MG63 (cell line): ENCODE results near the gene TMPRSS3. TPM values are rescaled to one million over a fixed set of nuclear protein-coding genes. Genes with fewer than 3 reads are reported as not detected.

Experiments used
- DNase-seq: peaks from one replicate; pipeline ENCODE4 v3.0.0-alpha.2; 2020
- H3K27me3 ChIP-seq: fragments of 250-450 bp; sonication (Bioruptor Pico); 2 replicates; pipeline ENCODE4 v1.5.1; 2020; ENCODE audit warnings: mild to moderate bottlenecking, moderate library complexity
- H3K36me3 ChIP-seq: fragments of 250-450 bp; sonication (Bioruptor Pico); 2 replicates; pipeline ENCODE4 v1.5.1; 2020; ENCODE audit warnings: mild to moderate bottlenecking, moderate library complexity
- H3K4me3 ChIP-seq: fragments of 250-450 bp; sonication (Bioruptor Pico); 2 replicates; pipeline ENCODE4 v1.5.1; 2020; ENCODE audit warnings: mild to moderate bottlenecking, moderate library complexity
- H3K9me3 ChIP-seq: fragments of 250-450 bp; sonication (Bioruptor Pico); 2 replicates; pipeline ENCODE4 v1.5.1; 2020; ENCODE audit warnings: mild to moderate bottlenecking, moderate library complexity
- total RNA-seq: library from RNA; depleted of rRNA; stranded (reverse); fragments of >200 nt; shearing (Covaris generic); gene quantifications from 2 replicates; pipeline ENCODE4 v1.2.3, GENCODE V29; 2014; ENCODE audit warnings: low replicate concordance; rRNA removed

TMPRSS3 gene
- total RNA-seq = not detected in 2 replicates

- Histone ChIP-seq H3K4me3 (no peak within 1 kb of the TSS), H3K27me3 (no peaks in the 10 kb centered on the region), H3K9me3 (no peaks in the 10 kb centered on the region), H3K36me3 (no peaks in the 10 kb centered on the region)
- peak; percentile 23 for DNase-seq
Measured at GRCh38 chr21:42395905-42396651, at the start of gene TMPRSS3. Gene TMPRSS3 (minus strand): TSS chr21:42396052. CDS start chr21:42395417, 635 bp downstream.

GRCh38 chr21:42445311-42445710 is 49.5 kb upstream of the TMPRSS3 start:
- Histone ChIP-seq H3K36me3 (no peaks in the 10 kb centered on the region), H3K27me3 (peaks cover 9% of the 10 kb centered on the region; the same call in 1 of the 2 replicates), H3K4me3 (no peak overlapping the region), H3K9me3 (no peaks in the 10 kb centered on the region)
- DNase-seq = no peak

GRCh38 chr21:42444745-42445059 is 48.9 kb upstream of the TMPRSS3 start:
- Histone ChIP-seq H3K36me3 (no peaks in the 10 kb centered on the region), H3K9me3 (no peaks in the 10 kb centered on the region), H3K4me3 (no peak overlapping the region), H3K27me3 (peaks cover 9% of the 10 kb centered on the region; the same call in 1 of the 2 replicates)
- DNase-seq = no peak

- no peak for DNase-seq
- H3K36me3 ChIP-seq = no peaks in the 10 kb centered on the region
- peaks cover 9% of the 10 kb centered on the region; the same call in 1 of the 2 replicates for H3K27me3 ChIP-seq
- H3K4me3 ChIP-seq = no peak overlapping the region
- no peaks in the 10 kb centered on the region for H3K9me3 ChIP-seq
Measured at GRCh38 chr21:42443876-42444744, 48.3 kb upstream of the TMPRSS3 start.

GRCh38 chr21:42443181-42443785 is 47.4 kb upstream of the TMPRSS3 start:
- H3K4me3 ChIP-seq = no peak overlapping the region
- H3K27me3 ChIP-seq = peaks cover 9% of the 10 kb centered on the region; the same call in 1 of the 2 replicates
- no peak for DNase-seq
- no peaks in the 10 kb centered on the region for H3K36me3 ChIP-seq
- no peaks in the 10 kb centered on the region for H3K9me3 ChIP-seq

- no peak for DNase-seq
- H3K36me3 ChIP-seq = no peaks in the 10 kb centered on the region
- no peaks in the 10 kb centered on the region for H3K9me3 ChIP-seq
- H3K4me3 ChIP-seq = no peak overlapping the region
- peaks cover 7% of the 10 kb centered on the region; the same call in 1 of the 2 replicates for H3K27me3 ChIP-seq
Measured at GRCh38 chr21:42441963-42442362, 46.1 kb upstream of the TMPRSS3 start.

- Histone ChIP-seq H3K9me3 (no peaks in the 10 kb centered on the region), H3K27me3 (peaks cover 2% of the 10 kb centered on the region; the same call in 1 of the 2 replicates), H3K4me3 (no peak overlapping the region), H3K36me3 (no peaks in the 10 kb centered on the region)
- DNase-seq = no peak
Measured at GRCh38 chr21:42440187-42440792, 44.4 kb upstream of the TMPRSS3 start.

- no peaks in the 10 kb centered on the region for H3K36me3 ChIP-seq
- H3K27me3 ChIP-seq = peaks cover 2% of the 10 kb centered on the region; the same call in 1 of the 2 replicates
- no peak for DNase-seq
- H3K9me3 ChIP-seq = no peaks in the 10 kb centered on the region
- no peak overlapping the region for H3K4me3 ChIP-seq
Measured at GRCh38 chr21:42439284-42440186, 43.7 kb upstream of the TMPRSS3 start.

GRCh38 chr21:42438316-42439205 is 42.7 kb upstream of the TMPRSS3 start:
- no peaks in the 10 kb centered on the region; the same call in 1 of the 2 replicates for H3K27me3 ChIP-seq
- no peaks in the 10 kb centered on the region for H3K36me3 ChIP-seq
- H3K4me3 ChIP-seq = no peak overlapping the region
- H3K9me3 ChIP-seq = no peaks in the 10 kb centered on the region
- DNase-seq = no peak

- DNase-seq = no peak
Measured at GRCh38 chr21:42437786-42438185, 41.9 kb upstream of the TMPRSS3 start.

GRCh38 chr21:42436914-42437313 is 41.1 kb upstream of the TMPRSS3 start:
- Histone ChIP-seq H3K9me3 (no peaks in the 10 kb centered on the region), H3K27me3 (peaks cover 2% of the 10 kb centered on the region), H3K36me3 (no peaks in the 10 kb centered on the region), H3K4me3 (no peak overlapping the region)
- DNase-seq = no peak

More at GRCh38 chr21:42437786-42438185, 41.9 kb upstream of the TMPRSS3 start:
- H3K9me3 ChIP-seq = no peaks in the 10 kb centered on the region
- no peaks in the 10 kb centered on the region for H3K36me3 ChIP-seq
- no peak overlapping the region for H3K4me3 ChIP-seq
- peaks cover 2% of the 10 kb centered on the region for H3K27me3 ChIP-seq

- no peak for DNase-seq
- Histone ChIP-seq H3K36me3 (no peaks in the 10 kb centered on the region), H3K27me3 (peaks cover 2% of the 10 kb centered on the region), H3K9me3 (no peaks in the 10 kb centered on the region), H3K4me3 (no peak overlapping the region)
Measured at GRCh38 chr21:42435833-42436232, 40.0 kb upstream of the TMPRSS3 start.

GRCh38 chr21:42435401-42435800 is 39.5 kb upstream of the TMPRSS3 start:
- no peak overlapping the region for H3K4me3 ChIP-seq
- H3K27me3 ChIP-seq = peaks cover 2% of the 10 kb centered on the region
- no peaks in the 10 kb centered on the region for H3K9me3 ChIP-seq
- DNase-seq = no peak
- H3K36me3 ChIP-seq = no peaks in the 10 kb centered on the region

- H3K27me3 ChIP-seq = peaks cover 2% of the 10 kb centered on the region
- H3K36me3 ChIP-seq = no peaks in the 10 kb centered on the region
- H3K4me3 ChIP-seq = no peak overlapping the region
- no peak for DNase-seq
- no peaks in the 10 kb centered on the region for H3K9me3 ChIP-seq
Measured at GRCh38 chr21:42434884-42435283, 39.0 kb upstream of the TMPRSS3 start.
